Measurements from ENCODE around the gene XRN2. TPM values are rescaled to one million over a fixed set of nuclear protein-coding genes. Genes with fewer than 3 reads are reported as not detected.

XRN2 gene
- total RNA-seq, 1 experiment from 2014 or later: 77.7 TPM

DNA sequence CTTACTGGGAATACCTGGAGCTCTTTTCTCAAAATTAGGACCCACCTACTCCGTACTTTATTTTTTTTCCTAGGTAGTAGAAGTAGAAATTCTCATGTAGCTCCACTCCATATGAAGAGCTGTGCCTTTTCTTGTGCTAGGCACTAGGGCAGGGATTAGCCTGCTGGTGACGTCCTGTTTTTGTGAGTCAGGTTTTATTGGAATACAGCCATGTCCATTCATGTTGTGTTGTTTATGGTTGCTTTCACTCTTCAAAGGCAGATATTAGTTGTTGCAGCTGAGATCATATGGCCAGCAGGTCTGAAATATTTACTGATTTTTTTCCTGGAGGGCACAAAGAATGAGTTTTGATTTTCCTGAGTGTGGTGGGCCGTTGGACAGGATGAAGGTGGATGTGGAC lies 20.5 kb downstream of the XRN2 start:
- DNase-seq (ENCODE audit: low read depth, low spot score): no peak
- Histone ChIP-seq H3K27me3 (ENCODE audit: control insufficient read depth, insufficient read depth, low read length) (no peaks in the 10 kb centered on the region), H3K4me3 (ENCODE audit: low read depth in 2 of 2, low read length in 2 of 2) (no peak overlapping the region), H3K27ac (ENCODE audit: low read length) (no peak overlapping the region), H3K36me3 (ENCODE audit: control insufficient read depth, insufficient read depth, low read length) (no peaks in the 10 kb centered on the region), H3K4me1 (ENCODE audit: control insufficient read depth, insufficient read depth, low read length) (peaks cover 11% of the 10 kb centered on the region), H3K9me3 (ENCODE audit: control insufficient read depth, insufficient read depth, low read depth, low read length) (peaks cover 11% of the 10 kb centered on the region; the same call in 1 of the 2 replicates)
- no peak; the same call in 1 of the 2 replicates for ATAC-seq
- no peak for TF ChIP-seq TCF7L2 (IDR thresholded peaks at IDR 0.05; ENCODE audit: low read depth, low read length)
- no peak for TF ChIP-seq POLR2AphosphoS5 (IDR thresholded peaks at IDR 0.05; ENCODE audit: low read depth, low read length)
- TF ChIP-seq, protein P1, sequence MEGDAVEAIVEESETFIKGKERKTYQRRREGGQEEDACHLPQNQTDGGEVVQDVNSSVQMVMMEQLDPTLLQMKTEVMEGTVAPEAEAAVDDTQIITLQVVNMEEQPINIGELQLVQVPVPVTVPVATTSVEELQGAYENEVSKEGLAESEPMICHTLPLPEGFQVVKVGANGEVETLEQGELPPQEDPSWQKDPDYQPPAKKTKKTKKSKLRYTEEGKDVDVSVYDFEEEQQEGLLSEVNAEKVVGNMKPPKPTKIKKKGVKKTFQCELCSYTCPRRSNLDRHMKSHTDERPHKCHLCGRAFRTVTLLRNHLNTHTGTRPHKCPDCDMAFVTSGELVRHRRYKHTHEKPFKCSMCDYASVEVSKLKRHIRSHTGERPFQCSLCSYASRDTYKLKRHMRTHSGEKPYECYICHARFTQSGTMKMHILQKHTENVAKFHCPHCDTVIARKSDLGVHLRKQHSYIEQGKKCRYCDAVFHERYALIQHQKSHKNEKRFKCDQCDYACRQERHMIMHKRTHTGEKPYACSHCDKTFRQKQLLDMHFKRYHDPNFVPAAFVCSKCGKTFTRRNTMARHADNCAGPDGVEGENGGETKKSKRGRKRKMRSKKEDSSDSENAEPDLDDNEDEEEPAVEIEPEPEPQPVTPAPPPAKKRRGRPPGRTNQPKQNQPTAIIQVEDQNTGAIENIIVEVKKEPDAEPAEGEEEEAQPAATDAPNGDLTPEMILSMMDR (IDR thresholded peaks at IDR 0.05): no peak
- TF ChIP-seq, protein P2, sequence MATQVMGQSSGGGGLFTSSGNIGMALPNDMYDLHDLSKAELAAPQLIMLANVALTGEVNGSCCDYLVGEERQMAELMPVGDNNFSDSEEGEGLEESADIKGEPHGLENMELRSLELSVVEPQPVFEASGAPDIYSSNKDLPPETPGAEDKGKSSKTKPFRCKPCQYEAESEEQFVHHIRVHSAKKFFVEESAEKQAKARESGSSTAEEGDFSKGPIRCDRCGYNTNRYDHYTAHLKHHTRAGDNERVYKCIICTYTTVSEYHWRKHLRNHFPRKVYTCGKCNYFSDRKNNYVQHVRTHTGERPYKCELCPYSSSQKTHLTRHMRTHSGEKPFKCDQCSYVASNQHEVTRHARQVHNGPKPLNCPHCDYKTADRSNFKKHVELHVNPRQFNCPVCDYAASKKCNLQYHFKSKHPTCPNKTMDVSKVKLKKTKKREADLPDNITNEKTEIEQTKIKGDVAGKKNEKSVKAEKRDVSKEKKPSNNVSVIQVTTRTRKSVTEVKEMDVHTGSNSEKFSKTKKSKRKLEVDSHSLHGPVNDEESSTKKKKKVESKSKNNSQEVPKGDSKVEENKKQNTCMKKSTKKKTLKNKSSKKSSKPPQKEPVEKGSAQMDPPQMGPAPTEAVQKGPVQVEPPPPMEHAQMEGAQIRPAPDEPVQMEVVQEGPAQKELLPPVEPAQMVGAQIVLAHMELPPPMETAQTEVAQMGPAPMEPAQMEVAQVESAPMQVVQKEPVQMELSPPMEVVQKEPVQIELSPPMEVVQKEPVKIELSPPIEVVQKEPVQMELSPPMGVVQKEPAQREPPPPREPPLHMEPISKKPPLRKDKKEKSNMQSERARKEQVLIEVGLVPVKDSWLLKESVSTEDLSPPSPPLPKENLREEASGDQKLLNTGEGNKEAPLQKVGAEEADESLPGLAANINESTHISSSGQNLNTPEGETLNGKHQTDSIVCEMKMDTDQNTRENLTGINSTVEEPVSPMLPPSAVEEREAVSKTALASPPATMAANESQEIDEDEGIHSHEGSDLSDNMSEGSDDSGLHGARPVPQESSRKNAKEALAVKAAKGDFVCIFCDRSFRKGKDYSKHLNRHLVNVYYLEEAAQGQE (IDR thresholded peaks at IDR 0.05; ENCODE audit: insufficient read depth in 1 of 2, low read depth in 2 of 2, low read length in 1 of 2): no peak
- no peak for TF ChIP-seq SIN3A (IDR thresholded peaks at IDR 0.05; ENCODE audit: borderline replicate concordance, insufficient read depth, low read depth, low read length)
- POLR2A ChIA-PET: interaction anchor here (1.4 kb wide), 1 partner anchor 12 kb away, joined by 3 read pairs; no protein-coding TSS in a partner anchor
- BruUV-seq (replicated peaks): no TSS peak
- in situ Hi-C loops (cut with HindIII; ENCODE audit: low pct_unique_long_range_greater_than_20kb, low sequenced_read_pairs): no loop called here
- intact Hi-C loops (cut with micrococcal nuclease; ENCODE audit: unreplicated experiment): no loop called here
- CTCF ChIA-PET: no interaction called here

DNA sequence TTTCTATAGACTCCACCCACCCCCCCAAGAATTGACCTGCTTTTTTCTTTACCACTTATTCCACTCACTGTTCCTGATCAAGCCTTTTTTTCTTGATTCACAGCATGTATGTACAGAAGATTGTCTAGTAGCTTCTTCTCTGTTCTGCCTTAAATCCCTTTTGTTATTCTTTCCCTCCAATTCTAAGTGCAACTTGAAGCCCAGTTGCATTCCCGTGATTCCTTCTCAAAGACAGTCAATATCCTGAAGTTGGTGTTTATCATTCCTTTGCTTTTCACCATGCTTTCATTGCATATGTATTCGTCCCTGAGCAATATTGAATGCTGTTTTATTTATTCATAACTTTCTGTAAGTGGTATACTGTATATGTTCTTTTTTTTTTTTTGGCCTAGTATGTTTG lies 21.0 kb downstream of the XRN2 start:
- TF ChIP-seq, protein P2 (IDR thresholded peaks at IDR 0.05; ENCODE audit: insufficient read depth in 1 of 2, low read depth in 2 of 2, low read length in 1 of 2): no peak
- TF ChIP-seq POLR2AphosphoS5 (IDR thresholded peaks at IDR 0.05; ENCODE audit: low read depth, low read length) (no peak), SIN3A (IDR thresholded peaks at IDR 0.05; ENCODE audit: borderline replicate concordance, insufficient read depth, low read depth, low read length) (no peak), TCF7L2 (IDR thresholded peaks at IDR 0.05; ENCODE audit: low read depth, low read length) (no peak)
- TF ChIP-seq, protein P1 (IDR thresholded peaks at IDR 0.05): no peak
- H3K27me3 ChIP-seq (ENCODE audit: control insufficient read depth, insufficient read depth, low read length): no peaks in the 10 kb centered on the region
- no peaks in the 10 kb centered on the region for H3K36me3 ChIP-seq (ENCODE audit: control insufficient read depth, insufficient read depth, low read length)
- no peak overlapping the region for H3K4me3 ChIP-seq (ENCODE audit: low read depth in 2 of 2, low read length in 2 of 2)
- no peak for DNase-seq (ENCODE audit: low read depth, low spot score)
- POLR2A ChIA-PET: interaction anchor here (0.7 to 1.4 kb wide), 2 partner anchors 12 to 14 kb away, joined by 3 to 5 read pairs; no protein-coding TSS in a partner anchor
- intact Hi-C loops (cut with micrococcal nuclease; ENCODE audit: unreplicated experiment) (no loop called here), in situ Hi-C loops (cut with HindIII; ENCODE audit: low pct_unique_long_range_greater_than_20kb, low sequenced_read_pairs) (no loop called here)
- peaks cover 11% of the 10 kb centered on the region for H3K4me1 ChIP-seq (ENCODE audit: control insufficient read depth, insufficient read depth, low read length)
- BruUV-seq (replicated peaks): no TSS peak
- CTCF ChIA-PET: no interaction called here
- no peak for ATAC-seq
- H3K27ac ChIP-seq (ENCODE audit: low read length): no peak overlapping the region
- peaks cover 8% of the 10 kb centered on the region; the same call in 1 of the 2 replicates for H3K9me3 ChIP-seq (ENCODE audit: control insufficient read depth, insufficient read depth, low read depth, low read length)
